Stomach smooth muscle (tissue), 2 donors: ENCODE measurements around the gene HMGXB4.

Experiments used
- H3K27ac ChIP-seq: one replicate; pipeline ENCODE4 v1.7.0; 2013; ENCODE audit warnings: mild to moderate bottlenecking, low read length, inconsistent platforms
- H3K27me3 ChIP-seq, 2 donors: one replicate each; pipeline ENCODE4 v1.7.0; 2013; ENCODE audit warnings: low read length in 2 of 2; ENCODE audit not compliant: insufficient read depth in 2 of 2, control insufficient read depth in 1 of 2
- H3K36me3 ChIP-seq, 2 donors: one replicate each; pipeline ENCODE4 v1.7.0; 2013; ENCODE audit warnings: low read length in 2 of 2; ENCODE audit not compliant: control insufficient read depth in 2 of 2, insufficient read depth in 2 of 2
- H3K4me1 ChIP-seq: one replicate; pipeline ENCODE4 v1.7.0; 2013; ENCODE audit warnings: low read length; ENCODE audit not compliant: control insufficient read depth, insufficient read depth
- H3K4me3 ChIP-seq, 2 donors: one replicate each; pipeline ENCODE4 v1.7.0; 2013; ENCODE audit warnings: low read length in 2 of 2
- H3K9ac ChIP-seq, 2 donors: one replicate each; pipeline ENCODE4 v1.7.0; 2013; ENCODE audit warnings: low read length in 2 of 2, mild to moderate bottlenecking in 1 of 2
- H3K9me3 ChIP-seq, 2 donors: one replicate each; pipeline ENCODE4 v1.7.0; 2013; ENCODE audit warnings: low read length in 2 of 2; ENCODE audit not compliant: control insufficient read depth in 2 of 2
- donor health status: healthy.
- donor health status: Pancreatic carcinoma.

HMGXB4 gene

GRCh38 chr22:35299217-35299672 lies 42.0 kb downstream of the HMGXB4 start:
- Histone ChIP-seq H3K9me3 (no peaks in the 10 kb centered on the region), H3K9ac (peak overlapping the region; percentile 79 to 97)

DNA sequence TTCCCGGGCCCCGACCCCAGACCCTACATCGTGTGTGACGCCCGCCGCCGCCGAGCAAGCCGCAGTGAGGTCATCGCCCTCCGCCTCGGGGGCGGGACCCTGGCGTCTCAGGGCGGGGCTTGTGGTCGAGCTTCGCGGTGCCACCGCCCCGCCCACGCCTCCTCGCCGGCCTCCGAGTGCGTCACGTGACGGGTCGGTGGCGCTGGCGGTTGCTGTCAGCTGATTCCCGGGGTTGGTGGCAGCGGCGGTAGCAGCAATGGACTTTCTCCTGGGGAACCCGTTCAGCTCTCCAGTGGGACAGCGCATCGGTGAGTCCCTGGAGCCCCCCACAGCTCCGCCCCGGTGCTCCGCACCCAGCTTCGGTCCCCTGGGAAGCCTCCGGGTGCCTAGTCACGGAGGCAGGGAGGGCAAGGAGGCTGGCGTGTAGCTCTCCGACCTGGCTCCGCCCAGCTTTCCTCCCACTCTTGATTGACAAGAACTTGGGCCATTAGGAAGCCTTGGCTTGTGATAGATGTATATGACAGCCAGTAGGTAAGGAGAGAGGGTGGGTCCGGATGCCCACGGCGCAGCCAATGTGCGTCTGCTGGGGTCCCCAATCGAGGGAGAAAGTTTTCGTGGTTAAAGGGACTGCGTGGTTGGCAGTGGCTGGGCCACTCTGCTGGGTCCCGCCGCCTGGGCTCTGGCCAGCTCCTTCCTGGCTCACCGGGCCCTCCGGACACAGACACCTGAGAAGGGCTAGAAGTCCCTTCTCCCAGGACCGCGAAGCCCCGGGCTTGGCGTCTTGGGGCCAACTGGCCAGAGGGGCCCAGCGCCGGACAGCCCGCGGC lies 42.6 kb downstream of the HMGXB4 start, which contains the start of gene TOM1:
Gene TOM1, plus strand, starts transcription at position 222 of the 827 bp plus-strand sequence. Its CDS starts 35 bp downstream, at position 257.
- H3K9me3 ChIP-seq = no peaks in the 10 kb centered on the region
- peaks cover 19% of the 10 kb centered on the region for H3K4me1 ChIP-seq
- peak within 1 kb of the TSS; percentile 79 to 97 for H3K9ac ChIP-seq
- peaks cover 2 to 6% of the 10 kb centered on the region in 2 donors for H3K36me3 ChIP-seq
- peak within 1 kb of the TSS; percentile 76 to 95 for H3K4me3 ChIP-seq
- peak within 1 kb of the TSS; percentile 93 for H3K27ac ChIP-seq
- no peaks in the 10 kb centered on the region for H3K27me3 ChIP-seq

More at GRCh38 chr22:35299217-35299672, 42.0 kb downstream of the HMGXB4 start:
- Histone ChIP-seq H3K4me1 (peaks cover 19% of the 10 kb centered on the region), H3K36me3 (peaks cover 3 to 6% of the 10 kb centered on the region in 2 donors), H3K27me3 (no peaks in the 10 kb centered on the region), H3K27ac (peak overlapping the region; percentile 93), H3K4me3 (peak overlapping the region; percentile 76 to 95)

DNA sequence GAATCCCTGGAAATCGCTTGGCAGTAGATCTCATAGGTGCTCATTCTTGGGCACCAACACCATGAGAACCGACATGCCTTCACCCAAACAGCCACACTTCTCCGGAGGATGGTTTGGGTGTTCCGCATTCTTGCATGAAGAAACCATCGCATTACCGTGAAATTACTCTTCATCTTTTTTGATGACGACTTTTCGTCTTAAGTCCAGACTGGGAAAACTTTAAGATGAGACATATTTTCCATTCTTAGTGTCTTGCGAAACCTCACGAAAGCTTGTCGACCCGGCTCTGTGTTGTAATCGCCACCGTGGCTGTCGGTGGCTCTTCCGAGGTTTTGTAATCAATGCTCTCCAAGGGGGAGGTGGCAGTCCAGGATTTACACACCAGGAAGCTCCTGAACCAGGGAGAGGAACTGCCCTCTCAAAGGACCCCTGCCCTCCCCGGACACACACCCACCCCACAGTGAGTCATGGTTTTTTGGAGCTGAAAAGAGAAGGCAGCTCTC lies 44.1 kb downstream of the HMGXB4 start:
- Histone ChIP-seq H3K9ac (no peak overlapping the region), H3K9me3 (no peaks in the 10 kb centered on the region), H3K4me1 (peaks cover 19% of the 10 kb centered on the region), H3K27ac (no peak overlapping the region), H3K36me3 (peaks cover 0 to 5% of the 10 kb centered on the region in 2 donors), H3K4me3 (peak overlapping the region in 1 of 2 donors; percentile 35), H3K27me3 (no peaks in the 10 kb centered on the region)

- H3K4me3 ChIP-seq = no peak overlapping the region
- H3K27me3 ChIP-seq = no peaks in the 10 kb centered on the region
- peaks cover 0 to 3% of the 10 kb centered on the region in 2 donors for H3K36me3 ChIP-seq
- H3K27ac ChIP-seq = no peak overlapping the region
- H3K9ac ChIP-seq = no peak overlapping the region
- H3K4me1 ChIP-seq = peaks cover 19% of the 10 kb centered on the region
- H3K9me3 ChIP-seq = no peaks in the 10 kb centered on the region
These were observed 45.8 kb downstream of the HMGXB4 start for GRCh38 chr22:35303029-35303624.

- Histone ChIP-seq H3K4me1 (peaks cover 9% of the 10 kb centered on the region), H3K36me3 (peaks cover 0 to 5% of the 10 kb centered on the region in 2 donors), H3K4me3 (no peak overlapping the region), H3K27me3 (no peaks in the 10 kb centered on the region), H3K9ac (no peak overlapping the region), H3K9me3 (no peaks in the 10 kb centered on the region), H3K27ac (no peak overlapping the region)
These were observed 48.3 kb downstream of the HMGXB4 start for GRCh38 chr22:35305525-35306070.

DNA sequence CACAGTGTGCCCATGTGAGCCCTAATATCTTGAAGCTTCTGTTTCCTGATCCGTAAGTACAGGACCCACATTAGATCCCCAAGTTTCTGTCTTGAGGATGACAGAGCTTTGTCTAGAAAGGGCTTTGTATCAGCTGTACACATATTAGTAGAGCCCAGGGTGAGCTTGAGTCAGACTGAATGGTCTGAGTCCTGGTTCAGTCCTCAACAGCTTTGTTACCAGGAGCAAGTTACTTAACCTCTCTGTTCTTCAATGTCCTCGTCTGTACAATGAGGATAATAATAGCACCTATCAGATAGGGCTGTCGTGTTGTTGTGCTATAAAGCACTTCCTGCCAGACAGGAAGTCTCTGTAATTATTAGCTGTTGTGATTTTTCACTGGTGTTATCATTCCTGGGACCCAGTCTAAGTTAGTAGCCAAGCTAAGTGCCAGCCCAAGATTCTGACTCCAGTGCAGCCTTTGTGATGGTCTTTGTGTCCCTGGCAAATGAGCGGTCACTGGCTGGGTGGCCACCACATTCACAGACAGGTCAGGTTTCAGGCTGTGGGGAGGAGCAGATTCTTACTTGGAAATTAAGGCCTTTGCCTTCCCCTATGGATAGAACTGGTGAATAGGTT lies 49.2 kb downstream of the HMGXB4 start:
- Histone ChIP-seq H3K27ac (no peak overlapping the region), H3K9ac (peak overlapping the region in 1 of 2 donors; percentile 20), H3K4me1 (peaks cover 2% of the 10 kb centered on the region), H3K27me3 (no peaks in the 10 kb centered on the region), H3K36me3 (peaks cover 0 to 5% of the 10 kb centered on the region in 2 donors), H3K4me3 (no peak overlapping the region), H3K9me3 (no peaks in the 10 kb centered on the region)

GRCh38 chr22:35307372-35307771 lies 50.1 kb downstream of the HMGXB4 start:
- no peak overlapping the region for H3K4me3 ChIP-seq
- no peak overlapping the region for H3K9ac ChIP-seq
- no peaks in the 10 kb centered on the region for H3K9me3 ChIP-seq
- peaks cover 0 to 7% of the 10 kb centered on the region in 2 donors for H3K36me3 ChIP-seq
- no peak overlapping the region for H3K27ac ChIP-seq
- no peaks in the 10 kb centered on the region for H3K27me3 ChIP-seq
- peaks cover 5% of the 10 kb centered on the region for H3K4me1 ChIP-seq

- Histone ChIP-seq H3K9me3 (no peaks in the 10 kb centered on the region), H3K27me3 (no peaks in the 10 kb centered on the region), H3K9ac (no peak overlapping the region), H3K27ac (no peak overlapping the region), H3K4me1 (peaks cover 10% of the 10 kb centered on the region), H3K4me3 (no peak overlapping the region), H3K36me3 (peaks cover 0 to 7% of the 10 kb centered on the region in 2 donors)
These were observed 50.6 kb downstream of the HMGXB4 start for GRCh38 chr22:35307892-35308291.

- H3K27ac ChIP-seq = no peak overlapping the region
- H3K4me3 ChIP-seq = no peak overlapping the region
- no peaks in the 10 kb centered on the region for H3K9me3 ChIP-seq
- no peak overlapping the region for H3K9ac ChIP-seq
- H3K4me1 ChIP-seq = peaks cover 16% of the 10 kb centered on the region
- H3K27me3 ChIP-seq = no peaks in the 10 kb centered on the region
- peaks cover 0 to 7% of the 10 kb centered on the region in 2 donors for H3K36me3 ChIP-seq
These were observed 51.3 kb downstream of the HMGXB4 start for GRCh38 chr22:35308480-35309021.
